NAMALWA (cell line): ENCODE measurements around the gene VHLL.
A peak's percentile ranks its signal among the peaks of the same experiment; 100 is the strongest.
"Not testable (repeated sequence)": the region's sequence is repeated elsewhere in the genome, so short reads cannot be mapped to it uniquely, and the experiment has no call there.

Experiments
- DNase-seq: peaks from one replicate; pipeline ENCODE4 v3.0.0-alpha.2; 2015; ENCODE audit warnings: low spot score

VHLL gene

GRCh38 chr1:156298852-156299357 is at the start of gene VHLL:
TSS of gene VHLL (minus strand) at chr1:156299307. CDS start at chr1:156299189, 118 bp downstream.
- no peak for DNase-seq

- no peak for DNase-seq
Observed at GRCh38 chr1:156347331-156347730, 48.2 kb upstream of the VHLL start.

GRCh38 chr1:156346636-156347035 is 47.5 kb upstream of the VHLL start:
- no peak for DNase-seq

- not testable (repeated sequence) for DNase-seq
Observed at GRCh38 chr1:156346035-156346434, 46.9 kb upstream of the VHLL start.

- no peak for DNase-seq
Observed at GRCh38 chr1:156344409-156344808, 45.3 kb upstream of the VHLL start.

- DNase-seq, result no peak
Observed at GRCh38 chr1:156342166-156342955, 43.3 kb upstream of the VHLL start.

- DNase-seq, result peak; percentile 100
Observed at GRCh38 chr1:156338180-156338976, 39.3 kb upstream of the VHLL start, which contains the start of the genes CCT3 and TSACC. TSS of gene CCT3 (minus strand) at chr1:156338292. CDS start at chr1:156338184, 108 bp downstream. TSS of gene TSACC (plus strand) at chr1:156338526. CDS start at chr1:156339758, 1,232 bp downstream.

- no peak for DNase-seq
Observed at GRCh38 chr1:156337888-156338179, 38.7 kb upstream of the VHLL start.

GRCh38 chr1:156337052-156337887 is 38.2 kb upstream of the VHLL start:
- no peak for DNase-seq

GRCh38 chr1:156336242-156336641 is 37.1 kb upstream of the VHLL start:
- DNase-seq, result peak; percentile 65

GRCh38 chr1:156323179-156323578 is 24.1 kb upstream of the VHLL start:
- not testable (repeated sequence) for DNase-seq

- DNase-seq, result no peak
Observed at GRCh38 chr1:156320560-156320959, 21.5 kb upstream of the VHLL start.

GRCh38 chr1:156319664-156320063 is 20.6 kb upstream of the VHLL start:
- peak; percentile 76 for DNase-seq

- no peak for DNase-seq
Observed at GRCh38 chr1:156316909-156317308, 17.8 kb upstream of the VHLL start.

- no peak for DNase-seq
Observed at GRCh38 chr1:156310962-156311361, 11.9 kb upstream of the VHLL start.

GRCh38 chr1:156308078-156308477 is 9.0 kb upstream of the VHLL start:
- DNase-seq, result no peak

GRCh38 chr1:156305215-156305614 is 6.1 kb upstream of the VHLL start:
- DNase-seq, result no peak

GRCh38 chr1:156303241-156303640 is 4.1 kb upstream of the VHLL start:
- DNase-seq, result no peak

GRCh38 chr1:156295391-156295947 is 3.6 kb downstream of the VHLL start, which contains the start of gene GLMP:
TSS of gene GLMP (minus strand) at chr1:156295679. CDS start at chr1:156295645, 34 bp downstream.
- DNase-seq, result peak; percentile 87

- no peak for DNase-seq
Observed at GRCh38 chr1:156293895-156294294, 5.2 kb downstream of the VHLL start.

- no peak for DNase-seq
Observed at GRCh38 chr1:156293098-156293434, 6.0 kb downstream of the VHLL start.
